Fibroblast of lung (primary cell): ENCODE measurements around the gene ANKRD6.

Experiments
- EZH2 ChIP-seq: IDR thresholded peaks from 2 replicates; pipeline ENCODE4 v1.5.1; 2012; ENCODE audit warnings: low read length, control low read depth, mild to moderate bottlenecking; ENCODE audit errors: missing control alignments
- TF ChIP-seq, protein P1 (sequence below), 2 donors: IDR thresholded peaks in 1 of 2; conservative IDR thresholded peaks in 1 of 2; 1 replicate in 1 of 2; 2 replicates in 1 of 2; pipeline ENCODE4 v1.5.1; 2011 to 2012; ENCODE audit warnings: low read length in 2 of 2, control low read depth in 1 of 2, inconsistent platforms in 1 of 2, low read depth in 1 of 2, mild to moderate bottlenecking in 1 of 2

DNA sequence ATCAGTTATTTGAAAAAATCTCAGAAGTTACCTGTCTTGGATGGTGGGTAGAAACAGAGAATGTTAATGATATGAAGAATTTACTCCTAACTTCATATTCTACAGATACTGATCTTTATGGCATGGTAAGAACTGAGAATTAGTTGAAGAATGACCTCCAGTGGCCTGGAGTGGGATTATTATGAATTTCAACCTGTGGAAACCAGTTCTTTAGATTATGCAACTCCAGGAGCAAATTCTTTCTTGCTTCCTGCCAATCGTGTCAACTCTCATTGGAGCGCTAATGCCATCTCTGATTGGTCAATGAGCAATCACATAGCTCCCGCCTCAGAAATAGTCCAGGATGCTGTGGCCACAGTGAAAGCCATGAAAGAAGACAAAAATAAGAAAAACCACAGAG is 165.0 kb downstream of the ANKRD6 start:
- no peak for TF ChIP-seq EZH2
- TF ChIP-seq, protein P1, sequence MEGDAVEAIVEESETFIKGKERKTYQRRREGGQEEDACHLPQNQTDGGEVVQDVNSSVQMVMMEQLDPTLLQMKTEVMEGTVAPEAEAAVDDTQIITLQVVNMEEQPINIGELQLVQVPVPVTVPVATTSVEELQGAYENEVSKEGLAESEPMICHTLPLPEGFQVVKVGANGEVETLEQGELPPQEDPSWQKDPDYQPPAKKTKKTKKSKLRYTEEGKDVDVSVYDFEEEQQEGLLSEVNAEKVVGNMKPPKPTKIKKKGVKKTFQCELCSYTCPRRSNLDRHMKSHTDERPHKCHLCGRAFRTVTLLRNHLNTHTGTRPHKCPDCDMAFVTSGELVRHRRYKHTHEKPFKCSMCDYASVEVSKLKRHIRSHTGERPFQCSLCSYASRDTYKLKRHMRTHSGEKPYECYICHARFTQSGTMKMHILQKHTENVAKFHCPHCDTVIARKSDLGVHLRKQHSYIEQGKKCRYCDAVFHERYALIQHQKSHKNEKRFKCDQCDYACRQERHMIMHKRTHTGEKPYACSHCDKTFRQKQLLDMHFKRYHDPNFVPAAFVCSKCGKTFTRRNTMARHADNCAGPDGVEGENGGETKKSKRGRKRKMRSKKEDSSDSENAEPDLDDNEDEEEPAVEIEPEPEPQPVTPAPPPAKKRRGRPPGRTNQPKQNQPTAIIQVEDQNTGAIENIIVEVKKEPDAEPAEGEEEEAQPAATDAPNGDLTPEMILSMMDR (conservative IDR thresholded peaks at IDR 0.05 in 1 of 2, IDR thresholded peaks at IDR 0.05 in 1 of 2; ENCODE audit: low read depth in 1 of 2, low read length in 2 of 2): no peak
